Tibial nerve (tissue), 4 donors: ENCODE data around the gene SLC52A3.

Source experiments
- EP300 ChIP-seq, 2 donors: sonication (generic); formaldehyde crosslinking; IDR thresholded peaks; one replicate each; pipeline ENCODE4 v1.6.1; 2017; ENCODE audit warnings: antibody characterized with exemption in 2 of 2, mild to moderate bottlenecking in 1 of 2
- POLR2A ChIP-seq, 2 donors: fragments of 450-650 bp; IDR thresholded peaks; one replicate each; pipeline ENCODE4 v1.6.1; 2017; ENCODE audit warnings: antibody characterized with exemption in 2 of 2, mild to moderate bottlenecking in 2 of 2, moderate library complexity in 2 of 2
- TF ChIP-seq, protein P1 (sequence below), 5 experiments: fragments of 200-600 bp in 3 of 5; fragments of 450-650 bp in 2 of 5; sonication (generic) in 3 of 5; IDR thresholded peaks; one replicate each; pipeline ENCODE4 v1.5.1; 2016 to 2019; ENCODE audit warnings: antibody characterized with exemption in 5 of 5, mild to moderate bottlenecking in 3 of 5, moderate library complexity in 2 of 5

GRCh38 chr20:723756-724155 is 44.5 kb downstream of the SLC52A3 start:
- TF ChIP-seq, protein P1, sequence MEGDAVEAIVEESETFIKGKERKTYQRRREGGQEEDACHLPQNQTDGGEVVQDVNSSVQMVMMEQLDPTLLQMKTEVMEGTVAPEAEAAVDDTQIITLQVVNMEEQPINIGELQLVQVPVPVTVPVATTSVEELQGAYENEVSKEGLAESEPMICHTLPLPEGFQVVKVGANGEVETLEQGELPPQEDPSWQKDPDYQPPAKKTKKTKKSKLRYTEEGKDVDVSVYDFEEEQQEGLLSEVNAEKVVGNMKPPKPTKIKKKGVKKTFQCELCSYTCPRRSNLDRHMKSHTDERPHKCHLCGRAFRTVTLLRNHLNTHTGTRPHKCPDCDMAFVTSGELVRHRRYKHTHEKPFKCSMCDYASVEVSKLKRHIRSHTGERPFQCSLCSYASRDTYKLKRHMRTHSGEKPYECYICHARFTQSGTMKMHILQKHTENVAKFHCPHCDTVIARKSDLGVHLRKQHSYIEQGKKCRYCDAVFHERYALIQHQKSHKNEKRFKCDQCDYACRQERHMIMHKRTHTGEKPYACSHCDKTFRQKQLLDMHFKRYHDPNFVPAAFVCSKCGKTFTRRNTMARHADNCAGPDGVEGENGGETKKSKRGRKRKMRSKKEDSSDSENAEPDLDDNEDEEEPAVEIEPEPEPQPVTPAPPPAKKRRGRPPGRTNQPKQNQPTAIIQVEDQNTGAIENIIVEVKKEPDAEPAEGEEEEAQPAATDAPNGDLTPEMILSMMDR (IDR thresholded peaks at IDR 0.05) = no peak
- TF ChIP-seq EP300 (IDR thresholded peaks at IDR 0.05) (no peak), POLR2A (IDR thresholded peaks at IDR 0.05) (no peak)
